Measurements from ENCODE around the gene CD63. TPM values are rescaled to one million over a fixed set of nuclear protein-coding genes. Genes with fewer than 3 reads are reported as not detected.

CD63 gene
- total RNA-seq, 4 donors from 2014 or later = 427 to 723 (median 581) TPM

DNA sequence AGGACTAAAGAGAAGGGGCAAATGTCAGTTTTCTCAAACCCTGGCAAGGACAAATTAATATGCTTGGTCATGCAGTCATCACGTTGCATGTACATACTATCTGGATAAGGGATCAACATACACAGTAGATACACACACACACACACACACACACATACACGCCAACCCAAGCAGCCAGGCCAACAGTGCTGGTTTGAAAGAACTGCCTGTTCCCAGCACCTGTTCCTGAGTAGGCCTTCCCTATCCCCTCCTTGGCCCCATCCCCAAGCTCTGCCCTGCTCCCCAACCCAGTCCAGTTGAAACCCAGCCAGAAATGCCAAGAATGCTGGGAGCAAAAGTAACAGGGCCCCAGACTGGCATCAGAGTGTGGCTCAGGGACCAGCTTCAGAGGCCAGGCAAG lies 25.5 kb downstream of the CD63 start:
- H3K27ac ChIP-seq = peak overlapping the region; percentile 64 to 88 (median 83)
- TF ChIP-seq POLR2A (IDR thresholded peaks at IDR 0.05) (no peak), EP300 (IDR thresholded peaks at IDR 0.05; ENCODE audit: low read depth) (no peak), POLR2AphosphoS5 (IDR thresholded peaks at IDR 0.05) (no peak)
- TF ChIP-seq, protein P1, sequence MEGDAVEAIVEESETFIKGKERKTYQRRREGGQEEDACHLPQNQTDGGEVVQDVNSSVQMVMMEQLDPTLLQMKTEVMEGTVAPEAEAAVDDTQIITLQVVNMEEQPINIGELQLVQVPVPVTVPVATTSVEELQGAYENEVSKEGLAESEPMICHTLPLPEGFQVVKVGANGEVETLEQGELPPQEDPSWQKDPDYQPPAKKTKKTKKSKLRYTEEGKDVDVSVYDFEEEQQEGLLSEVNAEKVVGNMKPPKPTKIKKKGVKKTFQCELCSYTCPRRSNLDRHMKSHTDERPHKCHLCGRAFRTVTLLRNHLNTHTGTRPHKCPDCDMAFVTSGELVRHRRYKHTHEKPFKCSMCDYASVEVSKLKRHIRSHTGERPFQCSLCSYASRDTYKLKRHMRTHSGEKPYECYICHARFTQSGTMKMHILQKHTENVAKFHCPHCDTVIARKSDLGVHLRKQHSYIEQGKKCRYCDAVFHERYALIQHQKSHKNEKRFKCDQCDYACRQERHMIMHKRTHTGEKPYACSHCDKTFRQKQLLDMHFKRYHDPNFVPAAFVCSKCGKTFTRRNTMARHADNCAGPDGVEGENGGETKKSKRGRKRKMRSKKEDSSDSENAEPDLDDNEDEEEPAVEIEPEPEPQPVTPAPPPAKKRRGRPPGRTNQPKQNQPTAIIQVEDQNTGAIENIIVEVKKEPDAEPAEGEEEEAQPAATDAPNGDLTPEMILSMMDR (IDR thresholded peaks at IDR 0.05) = no peak
- no peaks in the 10 kb centered on the region for H3K9me3 ChIP-seq
- peaks cover 12% of the 10 kb centered on the region for H3K27me3 ChIP-seq
- in situ Hi-C loops (cut with MboI; ENCODE audit: low pct_ligation_motif_present in 1 of 4, low pct_unique_long_range_greater_than_20kb in 1 of 4, low sequenced_read_pairs in 3 of 4) = no loop called here
- H3K4me3 ChIP-seq = peak overlapping the region in 1 of 4 donors; percentile 8
- intact Hi-C loops (cut with DNase I; ENCODE audit: low total_unique reads) = no loop called here
- H3K4me1 ChIP-seq = peaks cover 1 to 21% (median 16%) of the 10 kb centered on the region in 4 donors
- 76% methylated on average over 2 of the region's 2 CpGs; no CpG with 5 or more reads in 1 of the 2 donors for WGBS, 2 donors (ENCODE audit: low coverage in 1 of 2)
- no peak for DNase-seq
- H3K36me3 ChIP-seq = no peaks in the 10 kb centered on the region

DNA sequence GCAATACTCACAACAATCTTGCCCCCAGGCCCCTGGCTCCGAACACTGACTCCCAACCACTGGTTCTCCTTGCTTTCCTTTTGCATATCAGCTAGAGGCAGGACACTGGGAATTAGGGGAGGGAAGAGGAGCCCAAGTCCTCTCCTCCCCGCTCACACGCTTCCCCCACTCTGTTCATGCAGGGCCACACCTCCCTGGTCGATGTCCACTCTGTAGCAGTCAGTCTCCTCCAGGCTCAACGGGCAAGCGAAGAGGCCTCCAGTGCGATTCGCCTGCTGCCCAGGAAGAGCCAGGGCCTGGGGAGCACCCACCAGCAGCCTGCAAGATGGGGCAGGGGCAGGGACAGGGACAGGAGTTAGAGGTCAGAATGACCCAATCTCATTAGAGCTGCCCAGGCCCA lies 25.9 kb downstream of the CD63 start:
- no peak for DNase-seq
- intact Hi-C loops (cut with DNase I; ENCODE audit: low total_unique reads) = no loop called here
- peaks cover 0 to 17% (median 12%) of the 10 kb centered on the region in 4 donors for H3K4me1 ChIP-seq

DNA sequence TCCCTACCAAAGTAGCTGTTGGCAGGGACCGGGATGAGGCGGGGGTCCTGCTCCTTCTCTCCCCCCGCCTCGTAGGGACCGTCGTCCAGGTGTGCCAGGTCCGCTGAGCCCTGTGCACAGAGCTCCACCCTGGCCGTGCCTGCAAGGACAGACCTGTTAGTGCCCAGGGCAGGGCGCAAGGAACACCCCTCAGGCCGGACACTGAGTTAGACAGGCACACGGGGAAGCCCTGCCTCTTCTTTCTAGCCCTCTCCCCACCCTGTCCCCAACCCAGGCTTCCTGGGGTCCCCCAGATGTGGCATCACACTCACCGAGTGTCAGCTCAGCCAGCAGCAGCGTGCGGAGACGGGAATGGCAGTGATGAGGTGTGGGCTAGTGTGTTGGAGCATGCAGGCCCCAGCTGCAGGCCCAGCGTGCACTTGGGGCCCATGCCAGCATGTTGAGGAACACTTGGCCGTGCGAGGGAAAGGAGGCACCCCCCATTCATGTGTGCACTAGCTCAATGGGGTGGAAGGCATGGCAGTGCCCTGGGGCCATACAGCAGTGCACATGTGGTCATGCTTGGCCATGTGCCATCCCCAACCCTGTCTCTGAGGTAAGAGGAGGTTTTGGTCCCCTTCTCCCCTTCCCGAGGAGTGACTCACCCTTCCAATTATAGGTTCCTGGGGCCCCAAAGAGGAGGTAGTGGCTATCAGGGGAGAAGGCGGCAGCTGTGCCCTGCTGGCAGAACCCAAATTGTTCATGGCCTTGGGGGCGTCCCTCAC lies 28.4 kb downstream of the CD63 start:
- Histone ChIP-seq H3K9me3 (no peaks in the 10 kb centered on the region), H3K4me3 (no peak overlapping the region), H3K4me1 (peaks cover 0 to 9% (median 0%) of the 10 kb centered on the region in 4 donors), H3K27ac (peak overlapping the region in 2 of 4 donors; percentile 13 to 43), H3K36me3 (no peaks in the 10 kb centered on the region), H3K27me3 (no peaks in the 10 kb centered on the region)
- TF ChIP-seq POLR2A (IDR thresholded peaks at IDR 0.05) (no peak), EP300 (IDR thresholded peaks at IDR 0.05; ENCODE audit: low read depth) (no peak)
- TF ChIP-seq, protein P1 (IDR thresholded peaks at IDR 0.05) = no peak
- intact Hi-C loops (cut with DNase I; ENCODE audit: low total_unique reads) = no loop called here
- WGBS, 2 donors (ENCODE audit: low coverage in 1 of 2) = 79 to 90% methylated on average over 2 to 18 of the region's 21 CpGs
- peak; percentile 3 for DNase-seq
- in situ Hi-C loops (cut with MboI; ENCODE audit: low pct_ligation_motif_present in 1 of 4, low pct_unique_long_range_greater_than_20kb in 1 of 4, low sequenced_read_pairs in 3 of 4) = no loop called here

More for the DNA sequence above, 25.9 kb downstream of the CD63 start:
- no peak for TF ChIP-seq POLR2AphosphoS5 (IDR thresholded peaks at IDR 0.05)
- TF ChIP-seq, protein P1 (IDR thresholded peaks at IDR 0.05) = no peak
- no peak for TF ChIP-seq POLR2A (IDR thresholded peaks at IDR 0.05)
- TF ChIP-seq EP300 (IDR thresholded peaks at IDR 0.05; ENCODE audit: low read depth) = no peak
- H3K27ac ChIP-seq = peak overlapping the region; percentile 29 to 88 (median 83)
- peaks cover 8% of the 10 kb centered on the region for H3K27me3 ChIP-seq
- no peaks in the 10 kb centered on the region for H3K36me3 ChIP-seq
- WGBS, 2 donors (ENCODE audit: low coverage in 1 of 2) = 81 to 100% methylated on average over 1 to 8 of the region's 8 CpGs
- H3K4me3 ChIP-seq = no peak overlapping the region
- no peaks in the 10 kb centered on the region for H3K9me3 ChIP-seq
- in situ Hi-C loops (cut with MboI; ENCODE audit: low pct_ligation_motif_present in 1 of 4, low pct_unique_long_range_greater_than_20kb in 1 of 4, low sequenced_read_pairs in 3 of 4) = no loop called here

DNA sequence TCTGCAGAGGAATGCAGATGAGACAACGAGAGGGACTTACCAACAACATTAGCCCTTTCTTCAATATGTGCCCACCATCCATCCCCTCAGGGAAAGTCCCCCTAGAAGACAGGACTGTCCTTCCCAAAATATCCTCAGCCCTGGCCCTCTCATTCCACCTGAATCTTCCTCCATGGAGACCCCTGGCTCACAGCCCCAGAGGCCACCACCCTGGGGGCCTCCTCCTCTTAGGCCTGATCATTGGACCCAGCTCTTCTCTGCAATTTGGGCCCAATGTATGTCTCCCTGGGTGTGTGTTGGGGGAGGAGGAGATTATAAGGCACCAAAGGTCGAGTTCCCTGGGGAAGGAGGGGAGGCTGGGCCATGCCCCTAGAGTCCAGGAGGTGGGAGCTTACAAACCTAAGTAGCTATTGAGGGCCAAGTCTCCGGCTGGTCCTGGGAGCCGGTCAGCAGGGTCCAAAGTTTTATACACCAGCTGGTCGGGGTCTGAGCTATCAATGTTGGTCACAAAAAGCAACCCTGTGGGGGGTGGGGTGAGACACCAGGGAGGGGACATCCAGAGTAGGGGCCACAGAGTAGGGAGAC lies 29.2 kb downstream of the CD63 start:
- in situ Hi-C loops (cut with MboI; ENCODE audit: low pct_ligation_motif_present in 1 of 4, low pct_unique_long_range_greater_than_20kb in 1 of 4, low sequenced_read_pairs in 3 of 4) = no loop called here
- Histone ChIP-seq H3K9me3 (no peaks in the 10 kb centered on the region), H3K36me3 (no peaks in the 10 kb centered on the region), H3K27ac (peak overlapping the region in 1 of 4 donors; percentile 25), H3K4me1 (peaks cover 0 to 9% (median 0%) of the 10 kb centered on the region in 4 donors), H3K4me3 (no peak overlapping the region), H3K27me3 (no peaks in the 10 kb centered on the region)
- TF ChIP-seq EP300 (IDR thresholded peaks at IDR 0.05; ENCODE audit: low read depth) (no peak), POLR2AphosphoS5 (IDR thresholded peaks at IDR 0.05) (no peak), POLR2A (IDR thresholded peaks at IDR 0.05) (no peak)
- TF ChIP-seq, protein P1 (IDR thresholded peaks at IDR 0.05) = no peak
- DNase-seq = peak; percentile 1
- 63 to 72% methylated on average over 2 to 5 of the region's 5 CpGs for WGBS, 2 donors (ENCODE audit: low coverage in 1 of 2)
- intact Hi-C loops (cut with DNase I; ENCODE audit: low total_unique reads) = no loop called here

Data from transverse colon (tissue), 4 donors.